Measurements from ENCODE around the gene TGFBR1.
A peak's percentile ranks its signal among the peaks of the same experiment; 100 is the strongest.

The TGFBR1 gene

DNA sequence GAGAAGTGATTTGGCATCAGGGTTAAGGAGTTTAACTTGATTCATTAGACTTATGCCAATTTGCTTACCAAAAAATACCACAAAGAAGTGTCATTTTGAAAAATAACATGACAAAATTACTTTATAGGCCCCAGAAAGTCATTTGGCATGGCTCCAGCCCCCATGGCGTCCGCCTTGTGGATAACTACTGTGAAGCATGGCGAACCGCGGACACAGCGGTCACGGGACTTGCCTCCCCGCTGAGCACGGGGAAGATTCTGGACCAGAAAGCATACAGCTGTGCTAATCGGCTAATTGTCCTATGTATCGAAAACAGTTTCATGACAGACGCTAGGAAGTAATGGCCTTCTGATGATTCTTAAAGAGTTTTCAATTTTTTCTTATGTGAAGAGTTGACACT is 35.4 kb upstream of the TGFBR1 start:
- no peak overlapping the region for H3K4me3 Mint-ChIP-seq
- peaks cover 37% of the 10 kb centered on the region for H3K4me1 Mint-ChIP-seq
- H3K36me3 Mint-ChIP-seq (ENCODE audit: low read depth) = no peaks in the 10 kb centered on the region
- no peak for TF ChIP-seq CTCF (IDR thresholded peaks at IDR 0.05; ENCODE audit: unreplicated experiment in 3 of 3)
- no peaks in the 10 kb centered on the region for H3K27me3 Mint-ChIP-seq (ENCODE audit: low read depth)
- H3K9me3 Mint-ChIP-seq = no peaks in the 10 kb centered on the region
- H3K27ac Mint-ChIP-seq = no peak overlapping the region

DNA sequence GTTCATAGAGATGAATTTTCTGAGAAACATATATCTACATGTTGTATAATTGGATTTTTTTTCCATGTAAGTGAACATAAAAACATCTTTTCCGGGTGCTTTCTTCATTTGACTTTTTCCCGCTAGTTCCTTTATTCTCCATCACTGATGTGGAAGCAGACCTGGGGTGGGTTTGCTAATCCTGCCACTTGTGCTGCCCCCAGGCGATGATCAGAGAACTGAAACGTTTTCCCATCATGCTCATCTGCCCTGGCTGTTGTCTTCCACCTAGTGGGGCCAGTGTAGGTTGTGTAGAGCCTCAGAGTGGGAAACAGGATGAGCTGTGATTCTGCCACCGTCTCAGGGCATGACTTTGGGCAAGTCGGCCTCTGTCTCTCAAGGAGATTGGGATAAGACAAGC is 34.2 kb upstream of the TGFBR1 start:
- H3K9me3 Mint-ChIP-seq = no peaks in the 10 kb centered on the region
- TF ChIP-seq CTCF (IDR thresholded peaks at IDR 0.05; ENCODE audit: unreplicated experiment in 3 of 3) = no peak
- H3K27ac Mint-ChIP-seq = peak overlapping the region in 1 of 3 experiments; percentile 69

DNA sequence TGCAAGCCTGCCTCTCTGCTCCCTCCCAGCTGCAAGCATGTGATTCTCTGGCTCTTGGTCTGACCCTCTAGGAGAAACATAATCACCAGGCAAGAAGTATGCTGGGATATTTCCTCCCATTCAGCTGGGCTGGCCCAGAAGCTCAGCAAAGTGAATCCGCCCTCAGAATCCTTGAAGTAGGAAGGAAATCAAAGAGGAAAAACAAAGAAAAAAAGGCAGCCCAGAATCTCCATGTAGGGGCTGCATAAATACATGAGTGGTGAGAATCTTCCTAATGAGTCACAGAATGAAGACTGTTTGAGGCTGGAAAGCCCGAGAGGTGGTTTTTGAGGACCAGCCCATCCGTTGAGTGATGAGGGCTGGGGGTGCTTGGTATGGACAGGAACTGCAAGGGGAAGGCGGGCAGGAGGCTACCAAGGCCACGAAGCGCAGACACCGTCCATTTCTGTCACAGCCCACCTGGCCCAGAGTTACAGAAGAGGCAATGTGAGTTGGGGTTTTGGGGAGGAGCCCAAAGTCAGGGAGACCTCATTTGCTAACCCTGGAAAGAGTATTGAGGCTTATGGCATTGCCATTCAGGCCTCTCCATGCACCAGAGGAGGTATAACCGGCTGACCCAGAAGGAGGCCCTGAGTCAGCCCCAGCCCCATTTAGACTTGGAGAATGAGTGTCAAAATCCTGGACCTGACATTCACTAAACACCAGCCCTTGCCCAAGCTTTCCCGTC is 33.4 kb upstream of the TGFBR1 start:
- H3K27ac Mint-ChIP-seq = peak overlapping the region in 2 of 3 experiments; percentile 38 to 69
- TF ChIP-seq CTCF (IDR thresholded peaks at IDR 0.05; ENCODE audit: unreplicated experiment in 3 of 3) = no peak

More for the DNA sequence above, 34.2 kb upstream of the TGFBR1 start:
- Mint-ChIP-seq H3K4me3 (no peak overlapping the region), H3K4me1 (peaks cover 48% of the 10 kb centered on the region), H3K36me3 (ENCODE audit: low read depth) (no peaks in the 10 kb centered on the region), H3K27me3 (ENCODE audit: low read depth) (peaks cover 4% of the 10 kb centered on the region)

DNA sequence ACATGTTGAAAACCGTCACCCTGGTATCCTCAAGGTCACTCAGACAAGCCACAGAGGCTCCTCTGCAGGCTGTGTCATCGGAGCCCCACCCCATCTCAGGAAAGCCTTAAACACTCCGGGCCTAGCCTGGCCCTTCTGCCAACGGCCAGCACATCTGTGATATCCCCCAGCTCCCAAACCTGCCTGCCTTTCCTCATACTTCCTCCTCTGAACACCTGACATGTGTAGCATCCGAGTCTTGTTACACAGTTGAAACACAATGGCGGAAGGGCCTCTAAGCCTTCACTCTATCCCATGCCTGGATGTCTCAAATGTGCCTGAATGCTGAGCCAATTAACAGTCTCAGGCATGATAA is 32.9 kb upstream of the TGFBR1 start:
- TF ChIP-seq CTCF (IDR thresholded peaks at IDR 0.05; ENCODE audit: unreplicated experiment in 3 of 3) = no peak
- Mint-ChIP-seq H3K27ac (no peak overlapping the region), H3K27me3 (ENCODE audit: low read depth) (peaks cover 4% of the 10 kb centered on the region), H3K36me3 (ENCODE audit: low read depth) (no peaks in the 10 kb centered on the region), H3K9me3 (no peaks in the 10 kb centered on the region), H3K4me3 (no peak overlapping the region), H3K4me1 (peaks cover 48% of the 10 kb centered on the region)

More for the DNA sequence above, 33.4 kb upstream of the TGFBR1 start:
- Mint-ChIP-seq H3K4me1 (peaks cover 48% of the 10 kb centered on the region), H3K4me3 (no peak overlapping the region), H3K27me3 (ENCODE audit: low read depth) (peaks cover 4% of the 10 kb centered on the region), H3K36me3 (ENCODE audit: low read depth) (no peaks in the 10 kb centered on the region), H3K9me3 (no peaks in the 10 kb centered on the region)

GRCh38 chr9:99073347-99073746 is 31.6 kb upstream of the TGFBR1 start:
- Mint-ChIP-seq H3K4me3 (no peak overlapping the region), H3K36me3 (ENCODE audit: low read depth) (no peaks in the 10 kb centered on the region), H3K9me3 (no peaks in the 10 kb centered on the region), H3K4me1 (peaks cover 48% of the 10 kb centered on the region), H3K27me3 (ENCODE audit: low read depth) (peaks cover 4% of the 10 kb centered on the region), H3K27ac (peak overlapping the region in 1 of 3 experiments; percentile 47)
- no peak for TF ChIP-seq CTCF (IDR thresholded peaks at IDR 0.05; ENCODE audit: unreplicated experiment in 3 of 3)
